ENCODE results near the gene FBXW8. TPM values are rescaled to one million over a fixed set of nuclear protein-coding genes. Genes with fewer than 3 reads are reported as not detected.

FBXW8 gene
- total RNA-seq, 1 experiment from 2014 or later: 20.6 TPM

DNA sequence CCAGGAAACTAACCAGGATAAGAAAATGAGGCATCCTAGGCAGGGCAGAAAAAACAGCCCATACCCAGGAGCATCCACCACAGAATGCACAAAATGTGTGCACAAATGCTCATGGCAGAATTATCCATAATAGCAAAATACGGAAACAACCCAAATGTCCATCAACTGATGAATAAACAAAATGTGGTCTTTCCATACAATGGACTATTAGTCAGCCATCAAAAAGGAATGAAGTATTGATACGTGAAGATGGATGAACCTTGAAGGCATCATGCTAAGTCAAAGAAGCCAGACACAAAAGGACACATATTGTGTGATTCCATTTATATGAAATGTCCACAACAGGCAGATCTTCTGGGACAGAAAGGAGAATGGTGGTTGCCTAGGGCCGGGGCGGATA, 48.6 kb upstream of the FBXW8 start:
- H3K9me2 ChIP-seq (ENCODE audit: insufficient read depth): no peaks in the 10 kb centered on the region
- POLR2A ChIA-PET (ENCODE audit: unreplicated experiment): no interaction called here
- intact Hi-C loops (cut with micrococcal nuclease; ENCODE audit: unreplicated experiment): loop anchor here (5.0 kb wide), 1 partner anchor 45 kb away; no protein-coding TSS in a partner anchor

DNA sequence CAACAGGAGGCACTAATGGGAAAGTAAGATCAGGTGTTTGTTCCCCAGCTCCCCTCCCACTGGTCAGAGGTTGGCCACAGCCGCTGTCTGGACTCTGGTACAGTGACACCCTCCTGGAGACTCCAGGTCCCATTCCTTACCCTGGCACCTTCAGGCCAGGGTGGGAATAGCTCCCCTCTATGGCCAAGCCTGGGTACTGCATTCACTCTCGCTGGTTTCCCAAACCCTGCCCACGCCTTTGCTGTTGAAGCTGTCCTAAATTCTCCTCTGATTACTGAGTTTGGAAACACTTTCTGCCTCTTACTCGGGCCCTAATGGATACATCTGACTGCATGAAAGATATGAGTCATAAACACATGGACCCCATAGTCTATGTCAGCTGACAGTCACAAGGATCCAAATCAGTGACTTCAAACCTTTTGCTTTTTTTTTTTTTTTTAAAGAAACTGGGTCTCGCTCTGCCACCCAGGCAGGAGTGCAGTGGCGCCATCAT, 47.4 kb upstream of the FBXW8 start:
- intact Hi-C loops (cut with micrococcal nuclease; ENCODE audit: unreplicated experiment): loop anchor here (5.0 kb wide), 1 partner anchor 46 kb away; no protein-coding TSS in a partner anchor
- Histone ChIP-seq H3K4me1 (replicated peaks; ENCODE audit: insufficient read depth) (peaks cover 24% of the 10 kb centered on the region), H3K27ac (no peak overlapping the region), H3K9me3 (ENCODE audit: insufficient read depth, low read depth) (no peaks in the 10 kb centered on the region), H3K36me3 (ENCODE audit: low read depth) (no peaks in the 10 kb centered on the region), H3K27me3 (ENCODE audit: insufficient read depth, low read depth) (no peaks in the 10 kb centered on the region), H3F3A (ENCODE audit: insufficient read depth, low read depth) (peaks cover 8% of the 10 kb centered on the region; the same call in 1 of the 2 replicates), H3K4me2 (no peak overlapping the region), H2AFZ (no peak overlapping the region), H3K9me2 (ENCODE audit: insufficient read depth) (no peaks in the 10 kb centered on the region), H3K79me2 (ENCODE audit: low read depth) (no peaks in the 10 kb centered on the region), H4K20me1 (ENCODE audit: insufficient read depth) (no peaks in the 10 kb centered on the region), H3K4me3 (no peak overlapping the region)
- TF ChIP-seq, protein P1, sequence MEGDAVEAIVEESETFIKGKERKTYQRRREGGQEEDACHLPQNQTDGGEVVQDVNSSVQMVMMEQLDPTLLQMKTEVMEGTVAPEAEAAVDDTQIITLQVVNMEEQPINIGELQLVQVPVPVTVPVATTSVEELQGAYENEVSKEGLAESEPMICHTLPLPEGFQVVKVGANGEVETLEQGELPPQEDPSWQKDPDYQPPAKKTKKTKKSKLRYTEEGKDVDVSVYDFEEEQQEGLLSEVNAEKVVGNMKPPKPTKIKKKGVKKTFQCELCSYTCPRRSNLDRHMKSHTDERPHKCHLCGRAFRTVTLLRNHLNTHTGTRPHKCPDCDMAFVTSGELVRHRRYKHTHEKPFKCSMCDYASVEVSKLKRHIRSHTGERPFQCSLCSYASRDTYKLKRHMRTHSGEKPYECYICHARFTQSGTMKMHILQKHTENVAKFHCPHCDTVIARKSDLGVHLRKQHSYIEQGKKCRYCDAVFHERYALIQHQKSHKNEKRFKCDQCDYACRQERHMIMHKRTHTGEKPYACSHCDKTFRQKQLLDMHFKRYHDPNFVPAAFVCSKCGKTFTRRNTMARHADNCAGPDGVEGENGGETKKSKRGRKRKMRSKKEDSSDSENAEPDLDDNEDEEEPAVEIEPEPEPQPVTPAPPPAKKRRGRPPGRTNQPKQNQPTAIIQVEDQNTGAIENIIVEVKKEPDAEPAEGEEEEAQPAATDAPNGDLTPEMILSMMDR (conservative IDR thresholded peaks at IDR 0.05): peak; percentile 74
- no peak for TF ChIP-seq EZH2 (IDR thresholded peaks at IDR 0.05; ENCODE audit: low read depth)
- ChIA-PET POLR2A (ENCODE audit: unreplicated experiment) (no interaction called here), CTCF (interaction anchor here (0.6 to 0.7 kb wide), 3 partner anchors 48 to 574 kb away, joined by 3 to 12 read pairs (median 4); partner anchors contain the start of gene FBXW8)
- DNase-seq: no peak
- BruUV-seq (replicated peaks): no TSS peak

More for the DNA sequence above, 48.6 kb upstream of the FBXW8 start:
- no peak overlapping the region for H2AFZ ChIP-seq
- H3K4me3 ChIP-seq: no peak overlapping the region
- no peaks in the 10 kb centered on the region for H4K20me1 ChIP-seq (ENCODE audit: insufficient read depth)
- no peak for TF ChIP-seq EZH2 (IDR thresholded peaks at IDR 0.05; ENCODE audit: low read depth)
- TF ChIP-seq, protein P1 (conservative IDR thresholded peaks at IDR 0.05): no peak
- peaks cover 24% of the 10 kb centered on the region for H3K4me1 ChIP-seq (replicated peaks; ENCODE audit: insufficient read depth)
- H3K36me3 ChIP-seq (ENCODE audit: low read depth): no peaks in the 10 kb centered on the region
- no peaks in the 10 kb centered on the region for H3K27me3 ChIP-seq (ENCODE audit: insufficient read depth, low read depth)
- H3K79me2 ChIP-seq (ENCODE audit: low read depth): no peaks in the 10 kb centered on the region
- no TSS peak for BruUV-seq (replicated peaks)
- no peaks in the 10 kb centered on the region for H3K9me3 ChIP-seq (ENCODE audit: insufficient read depth, low read depth)
- H3K4me2 ChIP-seq: no peak overlapping the region
- H3F3A ChIP-seq (ENCODE audit: insufficient read depth, low read depth): peaks cover 8% of the 10 kb centered on the region; the same call in 1 of the 2 replicates
- DNase-seq: no peak
- no peak overlapping the region for H3K27ac ChIP-seq
- CTCF ChIA-PET: no interaction called here

DNA sequence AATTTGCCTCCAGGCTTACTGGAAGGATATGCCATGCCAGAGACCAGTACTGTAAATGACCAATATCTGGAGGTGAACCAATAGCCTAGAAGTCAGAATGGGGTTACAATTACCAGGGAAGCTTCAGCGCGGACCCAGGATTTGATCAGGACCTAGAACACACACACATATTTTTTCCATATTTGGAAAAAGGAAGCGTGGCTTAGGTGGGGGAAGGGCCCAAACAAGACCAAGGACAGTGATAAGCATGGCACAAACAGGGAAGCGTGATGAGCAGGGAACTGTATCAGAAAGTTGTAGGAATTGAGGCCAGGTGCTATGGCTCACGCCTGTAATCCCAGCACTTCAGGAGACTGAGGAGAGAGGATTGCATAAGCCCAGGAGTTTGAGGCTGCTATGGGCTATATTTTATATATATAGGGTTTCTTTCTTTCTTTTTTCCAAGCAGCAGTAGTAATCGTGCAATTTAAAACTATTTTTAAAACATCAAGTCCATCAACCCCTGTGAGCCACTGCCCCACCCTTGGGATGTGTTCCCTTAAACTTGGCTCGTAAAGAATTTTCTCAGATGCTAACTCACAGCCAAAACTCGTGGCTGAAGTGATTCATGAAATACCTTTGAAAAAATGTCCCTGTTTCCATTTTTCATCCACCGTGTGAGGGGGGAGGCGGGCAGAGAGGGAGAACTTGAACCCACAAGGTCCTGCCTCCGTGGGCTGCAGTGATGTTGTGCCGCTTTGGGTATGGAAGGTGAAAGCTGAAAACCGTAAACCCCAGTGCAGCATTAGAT, 46.2 kb upstream of the FBXW8 start:
- CTCF ChIA-PET: no interaction called here
- Histone ChIP-seq H3K36me3 (ENCODE audit: low read depth) (no peaks in the 10 kb centered on the region), H3F3A (ENCODE audit: insufficient read depth, low read depth) (peaks cover 8% of the 10 kb centered on the region; the same call in 1 of the 2 replicates), H4K20me1 (ENCODE audit: insufficient read depth) (no peaks in the 10 kb centered on the region), H3K27me3 (ENCODE audit: insufficient read depth, low read depth) (no peaks in the 10 kb centered on the region), H3K9me2 (ENCODE audit: insufficient read depth) (no peaks in the 10 kb centered on the region), H2AFZ (no peak overlapping the region), H3K27ac (peak overlapping the region; percentile 49), H3K4me1 (replicated peaks; ENCODE audit: insufficient read depth) (peaks cover 24% of the 10 kb centered on the region), H3K79me2 (ENCODE audit: low read depth) (no peaks in the 10 kb centered on the region), H3K4me2 (peak overlapping the region; percentile 37), H3K4me3 (no peak overlapping the region), H3K9me3 (ENCODE audit: insufficient read depth, low read depth) (no peaks in the 10 kb centered on the region)
- TF ChIP-seq, protein P1 (conservative IDR thresholded peaks at IDR 0.05): no peak
- no peak for TF ChIP-seq EZH2 (IDR thresholded peaks at IDR 0.05; ENCODE audit: low read depth)
- POLR2A ChIA-PET (ENCODE audit: unreplicated experiment): no interaction called here
- no TSS peak for BruUV-seq (replicated peaks)
- DNase-seq: peak; percentile 40 to 83
- intact Hi-C loops (cut with micrococcal nuclease; ENCODE audit: unreplicated experiment): loop anchor here (5.0 kb wide), 1 partner anchor 47 kb away; no protein-coding TSS in a partner anchor

Data from PC-9 (cell line).